HG03342 (cell line): Measurements from ENCODE around the gene ATF6.

Experiments used
- ATAC-seq: cut with Tn5 transposase; IDR thresholded peaks from one replicate; pipeline ENCODE4 v1.9.1; 2021; ENCODE audit warnings: mild to moderate bottlenecking, moderate library complexity; ENCODE audit not compliant: unreplicated experiment

The ATF6 gene

GRCh38 chr1:161879261-161879660 lies 113.1 kb downstream of the ATF6 start:
- ATAC-seq = no peak

- ATAC-seq = no peak
These were observed 118.4 kb downstream of the ATF6 start for GRCh38 chr1:161884475-161884874.

DNA sequence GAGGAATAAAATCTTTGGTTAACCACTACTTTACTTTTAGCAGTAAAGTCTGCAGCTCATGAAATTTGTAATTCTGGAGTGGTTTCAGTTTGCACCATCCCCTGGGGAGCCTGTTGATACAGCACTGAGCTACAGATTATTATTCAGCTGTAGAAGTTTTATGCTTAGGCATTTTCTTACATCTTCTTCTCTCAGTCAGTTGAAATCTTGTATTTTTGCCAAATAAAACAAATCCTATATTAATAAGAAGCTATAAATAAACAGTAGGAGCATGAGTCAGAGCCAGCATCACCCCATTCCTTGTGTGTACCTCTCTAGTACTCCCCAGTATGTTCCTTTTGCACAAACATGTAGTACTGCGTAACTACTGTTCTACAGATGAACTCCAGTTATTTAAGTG lies 118.9 kb downstream of the ATF6 start:
- no peak for ATAC-seq

DNA sequence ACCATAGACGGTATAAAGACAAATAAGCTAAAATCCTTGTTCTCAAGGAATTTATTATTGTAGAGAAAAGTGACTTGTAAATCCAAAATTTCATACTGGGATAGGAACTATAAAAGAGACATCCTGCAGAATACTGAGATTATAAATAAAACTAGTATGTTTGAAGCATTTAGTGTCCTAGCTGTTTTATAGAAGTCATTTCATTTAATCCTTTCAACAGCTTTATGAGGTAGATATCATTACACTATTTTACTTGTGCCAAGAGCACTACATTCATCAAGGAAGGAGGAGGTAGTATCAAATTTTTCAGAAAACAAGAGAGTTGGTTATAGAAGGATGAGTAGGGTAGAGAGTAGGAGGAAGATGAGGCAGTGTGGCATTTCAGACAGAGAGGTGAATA lies 119.6 kb downstream of the ATF6 start:
- no peak for ATAC-seq

DNA sequence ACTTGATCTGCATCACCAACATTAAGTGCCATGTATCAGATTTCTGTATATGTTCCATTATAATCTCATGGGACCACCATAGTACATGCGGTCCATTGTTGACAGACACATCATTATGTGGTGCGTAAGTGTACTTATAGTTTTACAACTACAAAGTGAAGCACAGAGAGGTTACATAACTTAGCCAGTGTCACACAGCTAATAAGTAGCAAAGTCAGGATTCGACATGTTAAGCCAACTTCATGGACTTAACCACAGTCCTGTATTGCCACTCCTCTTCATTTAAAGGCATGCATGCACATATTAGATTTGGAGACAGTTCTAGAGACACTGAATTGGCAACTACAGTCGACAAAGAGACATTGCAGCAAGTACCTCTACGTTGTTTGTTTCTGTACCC lies 120.5 kb downstream of the ATF6 start:
- no peak for ATAC-seq

DNA sequence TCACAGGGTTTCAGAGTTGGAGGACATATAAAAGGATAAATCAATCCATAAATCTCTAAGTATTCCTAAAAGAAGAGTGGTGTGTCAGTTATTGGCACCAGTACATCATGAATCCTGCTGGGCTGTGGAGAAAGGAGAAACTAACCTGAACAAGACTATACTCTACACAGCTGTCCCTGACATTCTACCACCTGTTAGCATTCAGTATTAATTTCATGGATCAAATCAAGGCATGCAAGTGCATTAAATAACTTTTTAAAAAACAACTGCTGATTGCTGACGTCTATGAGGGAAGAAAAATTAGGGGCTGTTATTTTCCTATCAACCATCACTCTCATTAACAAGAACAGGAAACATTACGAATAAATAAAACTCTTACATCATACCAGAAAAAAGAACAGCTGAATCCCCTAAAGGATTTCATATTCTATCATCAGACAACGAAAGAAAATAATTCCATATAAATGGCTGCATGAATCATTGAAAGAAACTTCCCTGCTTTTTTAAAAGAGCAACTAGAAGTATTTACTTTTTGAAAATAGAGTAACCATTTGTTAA lies 121.7 kb downstream of the ATF6 start:
- ATAC-seq = no peak

DNA sequence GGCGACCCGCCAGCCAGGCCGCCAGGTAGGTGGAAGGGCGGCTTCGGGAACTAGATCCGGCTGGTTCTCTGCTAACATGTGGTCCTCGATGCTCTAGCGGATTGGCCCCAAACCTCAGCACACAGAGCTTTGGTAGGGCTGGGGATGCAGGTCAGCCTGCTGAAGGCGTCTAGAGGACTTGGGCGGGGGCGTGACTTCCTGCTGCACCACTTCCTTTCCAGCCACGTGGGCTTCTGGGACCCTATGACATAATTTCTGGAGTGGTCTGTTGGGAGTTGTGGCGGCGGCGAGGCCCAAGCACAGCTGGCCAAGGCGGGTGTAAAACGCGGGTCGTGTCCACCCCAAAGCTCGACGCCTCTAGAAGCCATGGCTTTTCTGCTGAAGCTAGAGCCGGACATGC lies 124.5 kb downstream of the ATF6 start:
- no peak for ATAC-seq

- no peak for ATAC-seq
These were observed 133.0 kb downstream of the ATF6 start for GRCh38 chr1:161899091-161899490.

GRCh38 chr1:161900160-161900559 lies 134.0 kb downstream of the ATF6 start:
- no peak for ATAC-seq

DNA sequence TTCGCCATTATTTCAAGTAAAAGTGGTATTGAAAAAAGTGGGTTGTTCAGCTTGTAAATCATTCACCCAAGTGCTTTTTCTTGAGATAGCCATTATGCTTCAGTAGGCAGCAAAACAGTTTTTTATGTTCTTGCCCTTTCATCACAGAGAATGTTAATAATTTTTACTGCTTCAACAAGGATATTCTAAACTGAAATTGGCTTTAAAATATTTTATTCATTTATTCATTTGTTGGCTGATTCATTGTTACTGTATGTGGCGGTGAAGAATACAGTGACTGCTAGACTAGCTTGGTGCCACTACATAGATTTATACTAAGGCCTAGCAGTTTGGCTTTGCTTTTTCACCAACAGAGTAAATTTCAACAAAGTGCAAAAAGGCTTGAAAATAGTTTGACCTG lies 136.1 kb downstream of the ATF6 start:
- ATAC-seq = no peak

DNA sequence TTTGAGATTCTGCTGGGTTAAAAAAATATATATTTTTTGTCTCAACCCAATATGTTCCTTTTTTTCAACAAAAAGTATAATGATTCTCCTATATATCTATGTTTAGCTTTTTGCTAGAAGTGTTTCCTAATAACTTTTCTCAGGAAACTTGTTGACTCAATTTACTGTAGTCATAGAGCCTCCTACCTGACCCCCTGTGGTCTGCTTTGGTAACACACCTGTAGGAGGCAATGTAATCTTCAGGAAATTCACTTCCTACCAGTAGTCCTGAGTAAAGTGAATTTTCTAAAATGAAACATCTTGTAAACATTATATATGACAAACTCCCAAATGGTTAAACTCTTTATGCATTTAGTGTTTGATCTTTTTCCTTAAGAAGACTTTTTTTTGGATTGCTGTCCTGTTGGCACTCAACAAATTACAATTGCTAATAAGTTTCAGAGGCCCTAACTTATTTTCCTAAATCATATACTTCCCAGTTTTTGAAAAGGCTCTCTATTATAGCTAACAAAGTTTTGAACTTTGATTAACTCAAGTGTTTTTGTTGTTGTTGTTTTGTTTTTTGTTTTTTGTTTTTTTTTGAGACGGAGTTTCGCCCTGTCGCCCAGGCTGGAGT lies 139.3 kb downstream of the ATF6 start:
- ATAC-seq = peak; percentile 66

GRCh38 chr1:161907265-161907664 lies 141.1 kb downstream of the ATF6 start:
- ATAC-seq = no peak

GRCh38 chr1:161908264-161908663 lies 142.1 kb downstream of the ATF6 start:
- ATAC-seq = no peak

GRCh38 chr1:161910604-161911003 lies 144.5 kb downstream of the ATF6 start:
- no peak for ATAC-seq

DNA sequence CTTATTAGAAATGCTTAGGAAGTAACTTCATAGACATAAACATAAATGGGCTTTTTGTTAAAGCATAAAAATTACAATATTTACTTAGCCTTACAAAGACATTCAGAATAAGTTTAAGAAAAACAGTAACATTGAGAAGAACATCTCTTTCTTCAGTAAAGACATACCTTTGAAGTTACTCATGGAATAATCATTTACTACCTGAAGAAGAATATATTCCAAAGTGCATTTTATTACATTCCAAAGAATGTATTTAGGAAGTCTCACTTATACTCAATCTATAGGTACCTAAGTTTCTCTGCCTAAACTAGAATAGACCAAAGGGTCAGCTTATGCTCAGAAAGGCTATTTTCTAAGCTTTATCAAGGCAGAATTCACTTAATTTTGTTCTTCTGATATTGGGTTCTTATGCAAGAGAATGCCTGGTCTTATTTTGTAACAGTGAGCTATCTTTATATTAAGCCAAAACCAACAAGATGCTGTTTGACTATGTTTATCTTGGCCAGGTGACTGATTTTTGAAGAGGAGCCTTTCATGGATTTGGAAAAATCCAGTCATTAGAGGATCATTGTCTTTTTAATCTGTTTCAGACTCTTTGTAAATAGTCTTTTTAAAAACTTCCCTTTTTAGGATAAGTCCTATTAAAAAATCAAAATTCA lies 147.5 kb downstream of the ATF6 start:
- ATAC-seq = no peak

DNA sequence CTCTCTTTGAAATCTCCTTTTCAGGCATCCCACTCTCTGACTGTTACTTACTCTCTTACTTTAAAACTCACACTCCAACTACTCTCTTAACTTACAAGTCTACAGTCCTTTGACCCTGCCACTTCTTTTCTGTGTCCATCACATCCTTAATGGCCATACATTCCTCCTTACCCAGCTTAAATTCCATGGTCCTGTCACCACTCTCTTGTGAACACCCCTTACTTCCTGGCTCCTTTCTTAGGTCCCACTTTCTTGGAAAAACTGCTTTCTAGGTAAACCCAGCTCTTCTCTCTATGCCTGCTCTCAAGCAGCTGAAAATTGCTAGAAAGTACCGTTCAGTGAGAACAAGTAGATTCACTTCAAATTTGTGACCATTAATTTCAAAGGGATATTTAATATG lies 148.5 kb downstream of the ATF6 start:
- no peak for ATAC-seq

DNA sequence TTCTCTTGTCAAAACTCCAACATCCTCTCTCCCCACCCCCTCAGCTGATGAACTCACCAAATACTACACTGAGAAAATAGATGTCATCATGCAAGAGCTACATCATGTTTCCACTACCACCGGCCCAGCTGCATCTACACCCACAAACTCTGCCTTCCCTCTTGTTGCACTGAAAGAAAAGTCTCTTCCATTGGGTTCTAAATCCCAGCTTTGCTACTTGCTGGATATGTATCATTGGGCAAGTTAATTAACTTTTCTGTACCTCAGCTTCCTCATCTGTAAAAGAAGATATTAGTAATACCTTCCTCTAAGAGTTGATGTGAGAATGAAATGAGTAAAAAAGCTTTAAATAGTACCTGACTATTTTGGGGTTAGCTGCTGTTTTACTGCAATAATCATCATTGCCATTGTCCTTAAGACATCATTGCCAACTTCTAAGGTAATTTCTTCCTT lies 149.0 kb downstream of the ATF6 start:
- peak; percentile 87 for ATAC-seq

DNA sequence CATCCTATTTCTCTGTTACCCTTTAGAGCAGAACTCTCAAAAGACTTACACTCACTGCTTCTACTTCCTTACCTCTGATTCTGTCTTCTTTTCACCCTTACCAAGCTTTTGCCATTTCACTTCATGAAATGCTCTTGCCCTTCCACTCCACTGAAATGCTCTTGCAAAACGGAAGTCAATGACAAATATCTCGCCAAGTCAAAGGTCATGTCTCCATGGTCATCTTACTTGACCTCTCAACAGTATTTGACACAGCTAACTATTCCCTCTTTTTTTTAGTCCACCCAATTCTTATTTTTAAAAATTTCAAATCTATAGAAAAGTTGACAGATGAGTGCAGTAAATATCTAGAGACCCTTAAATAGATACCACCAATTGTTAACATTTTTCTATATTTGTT lies 149.9 kb downstream of the ATF6 start:
- no peak for ATAC-seq

DNA sequence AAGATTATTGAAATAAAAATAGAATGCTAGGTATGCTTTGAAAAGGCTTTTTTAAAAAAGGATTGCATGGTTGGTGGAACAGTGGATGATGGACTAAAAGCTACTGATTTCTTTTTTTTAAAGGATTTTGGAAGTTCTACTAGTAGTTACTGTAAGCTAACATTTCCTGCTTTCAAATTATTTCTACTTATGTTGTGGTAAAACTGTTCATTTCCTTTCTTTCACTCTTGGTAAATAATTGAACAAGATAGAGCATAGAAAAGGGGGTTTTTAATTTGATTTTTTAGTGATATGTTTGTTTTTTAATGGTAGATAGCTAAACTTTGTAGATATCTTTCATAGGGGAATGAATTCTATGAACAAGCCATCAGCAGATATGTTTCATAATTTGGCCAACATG lies 153.1 kb downstream of the ATF6 start:
- no peak for ATAC-seq

- ATAC-seq = no peak
These were observed 155.4 kb downstream of the ATF6 start for GRCh38 chr1:161921491-161921890.

DNA sequence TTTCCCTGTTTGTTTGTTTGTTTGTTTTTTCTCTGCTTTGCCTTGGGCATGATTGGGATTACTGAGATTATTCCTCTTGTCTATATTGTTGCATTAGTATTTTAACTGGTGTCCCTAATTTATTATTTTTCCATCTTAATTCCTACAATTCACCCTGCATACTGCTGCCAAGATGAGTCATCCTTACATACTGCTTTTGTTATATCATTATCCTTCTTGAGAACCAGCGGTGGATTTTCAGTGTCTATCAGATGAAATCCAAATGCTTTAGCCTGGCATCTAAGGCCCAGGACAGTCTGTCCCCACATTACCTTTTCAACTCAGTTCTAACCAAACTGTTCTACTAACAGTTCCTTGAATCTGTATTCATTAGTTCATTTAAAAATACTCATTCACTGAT lies 155.9 kb downstream of the ATF6 start:
- no peak for ATAC-seq

DNA sequence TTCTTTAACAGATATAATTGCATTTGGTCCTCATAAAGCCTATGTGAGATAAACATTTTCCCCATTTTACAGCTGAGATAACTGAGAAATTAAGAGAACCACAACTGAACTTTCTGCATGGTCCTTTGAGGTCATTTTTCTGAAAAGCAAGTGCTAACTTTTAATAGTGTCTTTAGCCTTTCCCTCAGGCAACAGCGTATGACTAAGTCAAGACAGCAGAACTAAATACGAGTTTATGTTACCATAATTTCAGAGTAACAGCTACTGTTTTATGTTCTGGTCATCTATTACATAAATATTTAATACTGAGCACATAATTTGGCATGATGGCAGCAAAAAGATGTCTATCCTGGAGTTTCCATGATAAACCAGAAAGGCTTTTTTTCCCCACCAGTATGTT lies 161.9 kb downstream of the ATF6 start:
- no peak for ATAC-seq

GRCh38 chr1:161929137-161929536 lies 163.0 kb downstream of the ATF6 start:
- no peak for ATAC-seq
